Astrocyte (in vitro differentiated cells and primary cell): Measurements from ENCODE around the gene PLEKHM3. TPM values are rescaled to one million over a fixed set of nuclear protein-coding genes. Genes with fewer than 3 reads are reported as not detected.

Experiments
- DNase-seq: peaks from one replicate; pipeline ENCODE4 v3.0.0-alpha.2; 2010; ENCODE audit warnings: low read depth
- FAIRE-seq: peaks from 2 replicates; lab custom pipeline; 2011; peaks lifted over from hg19 to GRCh38; lab: Jason Lieb, UNC
- H2AFZ ChIP-seq: 2 replicates; pipeline ENCODE4 v1.6.0; 2012; ENCODE audit warnings: low read depth, low read length, inconsistent platforms
- H3K27ac ChIP-seq: 2 replicates; pipeline ENCODE4 v1.5.1; 2011; ENCODE audit warnings: low read depth, low read length, inconsistent platforms
- H3K27me3 ChIP-seq: 2 replicates; pipeline ENCODE4 v1.6.0; 2011; ENCODE audit warnings: low read length, inconsistent platforms; ENCODE audit not compliant: insufficient read depth
- H3K36me3 ChIP-seq: 2 replicates; pipeline ENCODE4 v1.5.1; 2011; ENCODE audit warnings: low read length, inconsistent platforms; ENCODE audit not compliant: insufficient read depth
- H3K4me1 ChIP-seq: 2 replicates; pipeline ENCODE4 v1.5.1; 2011; ENCODE audit warnings: low read length, inconsistent platforms; ENCODE audit not compliant: insufficient read depth
- H3K4me2 ChIP-seq: 2 replicates; pipeline ENCODE4 v1.6.0; 2012; ENCODE audit warnings: low read length, inconsistent platforms
- H3K4me3 ChIP-seq: 2 replicates; pipeline ENCODE4 v1.5.1; 2011; ENCODE audit warnings: low read depth, mild to moderate bottlenecking, low read length, inconsistent platforms; ENCODE audit not compliant: insufficient read depth
- H3K79me2 ChIP-seq: 2 replicates; pipeline ENCODE4 v1.6.0; 2012; ENCODE audit warnings: mild to moderate bottlenecking, low read length, inconsistent platforms; ENCODE audit not compliant: insufficient read depth
- H3K9ac ChIP-seq: 2 replicates; pipeline ENCODE4 v1.6.0; 2012; ENCODE audit warnings: mild to moderate bottlenecking, low read length, inconsistent platforms
- H3K9me3 ChIP-seq: 2 replicates; pipeline ENCODE4 v1.5.1; 2012; ENCODE audit warnings: low read depth, mild to moderate bottlenecking, low read length, inconsistent platforms; ENCODE audit not compliant: insufficient read depth
- H4K20me1 ChIP-seq: 2 replicates; pipeline ENCODE4 v1.6.0; 2012; ENCODE audit warnings: low read length, inconsistent platforms; ENCODE audit not compliant: insufficient read depth
- H3K27ac Mint-ChIP-seq: one replicate; pipeline ENCODE4 v1.8.0; 2021; ENCODE audit warnings: mild to moderate bottlenecking, mixed read lengths; ENCODE audit not compliant: unreplicated experiment
- H3K27me3 Mint-ChIP-seq: one replicate; pipeline ENCODE4 v1.8.0; 2021; ENCODE audit warnings: low read depth, mixed read lengths; ENCODE audit not compliant: unreplicated experiment
- H3K36me3 Mint-ChIP-seq: one replicate; pipeline ENCODE4 v1.8.0; 2021; ENCODE audit warnings: low read depth, mixed read lengths; ENCODE audit not compliant: unreplicated experiment
- H3K4me1 Mint-ChIP-seq: one replicate; pipeline ENCODE4 v1.8.0; 2021; ENCODE audit warnings: low read depth, mixed read lengths; ENCODE audit not compliant: unreplicated experiment
- H3K4me3 Mint-ChIP-seq: one replicate; pipeline ENCODE4 v1.8.0; 2021; ENCODE audit warnings: mild to moderate bottlenecking, moderate library complexity, mixed read lengths; ENCODE audit not compliant: unreplicated experiment
- H3K9me3 Mint-ChIP-seq: one replicate; pipeline ENCODE4 v1.8.0; 2021; ENCODE audit warnings: mild to moderate bottlenecking, mixed read lengths; ENCODE audit not compliant: unreplicated experiment
- CTCF ChIP-seq: IDR thresholded peaks from 2 replicates; pipeline ENCODE4 v1.5.1; 2011; ENCODE audit warnings: low read depth, mild to moderate bottlenecking, inconsistent platforms, low read length, moderate library complexity; ENCODE audit not compliant: insufficient read depth
- EZH2 ChIP-seq: IDR thresholded peaks from 2 replicates; pipeline ENCODE4 v1.6.1; 2012; ENCODE audit warnings: mild to moderate bottlenecking, low read length, inconsistent platforms; ENCODE audit not compliant: insufficient read depth
- total RNA-seq: library from RNA; stranded (reverse); gene quantifications from 2 replicates; pipeline ENCODE4 v1.2.1, GENCODE V29; 2021

PLEKHM3 gene
- total RNA-seq, 1 donor from 2014 or later, result 9.1 TPM

- peaks cover 5% of the 10 kb centered on the region for H3K4me1 Mint-ChIP-seq
- no peak overlapping the region for H3K27ac Mint-ChIP-seq
- Histone ChIP-seq H3K4me1 (no peaks in the 10 kb centered on the region), H3K9me3 (peaks cover 3% of the 10 kb centered on the region), H3K4me3 (no peak overlapping the region), H3K4me2 (no peak overlapping the region), H3K27ac (no peak overlapping the region), H3K79me2 (no peaks in the 10 kb centered on the region), H3K27me3 (no peaks in the 10 kb centered on the region), H2AFZ (no peak overlapping the region), H3K9ac (no peak overlapping the region), H3K36me3 (no peaks in the 10 kb centered on the region), H4K20me1 (no peaks in the 10 kb centered on the region)
- TF ChIP-seq CTCF, result no peak
- TF ChIP-seq EZH2, result no peak
- H3K27me3 Mint-ChIP-seq, result no peaks in the 10 kb centered on the region
- FAIRE-seq (no peak), DNase-seq (no peak)
- H3K4me3 Mint-ChIP-seq, result no peak overlapping the region
- H3K36me3 Mint-ChIP-seq, result peaks cover 8% of the 10 kb centered on the region
- peaks cover 3% of the 10 kb centered on the region for H3K9me3 Mint-ChIP-seq
Measured at GRCh38 chr2:207967121-207967520, 58.2 kb downstream of the PLEKHM3 start.

DNA sequence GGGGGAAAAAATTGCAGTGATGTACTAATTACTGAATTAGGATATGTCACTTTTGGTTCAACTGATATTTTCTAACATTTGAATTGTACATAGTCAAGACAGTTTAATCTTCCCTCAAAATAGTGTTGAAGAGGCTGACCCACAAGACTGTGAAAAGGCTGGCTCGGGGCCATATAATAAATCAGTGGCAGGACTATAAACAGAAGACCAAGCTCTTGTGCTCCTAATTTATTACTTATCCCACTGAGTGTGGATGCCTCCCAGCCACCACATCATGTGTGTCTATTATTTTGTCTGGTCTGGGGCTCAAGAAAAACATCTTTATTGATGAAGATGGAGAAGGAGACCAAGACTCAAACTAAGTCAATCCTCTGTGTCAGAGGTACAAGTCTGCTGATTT is 64.4 kb downstream of the PLEKHM3 start:
- H3K27me3 Mint-ChIP-seq, result no peaks in the 10 kb centered on the region
- Histone ChIP-seq H3K9ac (no peak overlapping the region), H4K20me1 (no peaks in the 10 kb centered on the region), H3K79me2 (no peaks in the 10 kb centered on the region), H3K9me3 (peaks cover 3% of the 10 kb centered on the region), H2AFZ (no peak overlapping the region), H3K36me3 (no peaks in the 10 kb centered on the region), H3K27me3 (no peaks in the 10 kb centered on the region), H3K4me1 (no peaks in the 10 kb centered on the region), H3K27ac (no peak overlapping the region), H3K4me3 (no peak overlapping the region), H3K4me2 (no peak overlapping the region)
- no peaks in the 10 kb centered on the region for H3K4me1 Mint-ChIP-seq
- H3K36me3 Mint-ChIP-seq, result peaks cover 16% of the 10 kb centered on the region
- H3K27ac Mint-ChIP-seq, result no peak overlapping the region
- H3K4me3 Mint-ChIP-seq, result no peak overlapping the region
- TF ChIP-seq CTCF, result no peak
- TF ChIP-seq EZH2, result no peak
- DNase-seq (no peak), FAIRE-seq (no peak)
- peaks cover 10% of the 10 kb centered on the region for H3K9me3 Mint-ChIP-seq

DNA sequence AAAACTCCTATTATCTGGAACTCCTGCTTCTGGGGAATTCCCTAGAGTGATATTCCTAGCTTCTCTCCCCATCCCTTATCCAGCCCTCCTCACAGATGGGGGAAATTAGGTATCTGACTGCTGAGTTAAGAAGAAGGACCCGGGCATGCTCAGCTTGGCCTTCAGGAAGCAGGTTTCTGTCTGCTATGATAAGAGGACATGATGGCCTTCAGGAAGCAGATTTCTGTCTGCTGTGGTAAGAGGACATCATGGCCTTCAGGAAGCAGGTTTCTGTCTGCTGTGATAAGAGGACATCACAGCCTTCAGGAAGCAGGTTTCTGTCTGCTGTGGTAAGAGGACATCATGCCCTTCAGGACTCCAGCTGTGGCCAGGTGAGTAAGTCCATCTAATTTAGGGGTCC is 65.2 kb downstream of the PLEKHM3 start:
- Histone ChIP-seq H3K79me2 (no peaks in the 10 kb centered on the region), H3K27me3 (no peaks in the 10 kb centered on the region), H3K36me3 (no peaks in the 10 kb centered on the region), H3K27ac (no peak overlapping the region), H2AFZ (no peak overlapping the region), H3K9me3 (peaks cover 3% of the 10 kb centered on the region), H4K20me1 (no peaks in the 10 kb centered on the region), H3K4me3 (no peak overlapping the region), H3K4me1 (no peaks in the 10 kb centered on the region), H3K4me2 (no peak overlapping the region), H3K9ac (no peak overlapping the region)
- Mint-ChIP-seq H3K36me3 (peaks cover 16% of the 10 kb centered on the region), H3K9me3 (peaks cover 10% of the 10 kb centered on the region), H3K27me3 (no peaks in the 10 kb centered on the region), H3K27ac (no peak overlapping the region), H3K4me1 (no peaks in the 10 kb centered on the region), H3K4me3 (no peak overlapping the region)
- FAIRE-seq (no peak), DNase-seq (no peak)
- TF ChIP-seq CTCF, result no peak
- no peak for TF ChIP-seq EZH2
